Activated effector memory CD4-positive, alpha-beta T cell treated with anti-CD3 and anti-CD28 coated beads, Interleukin-2, amount 50 U/mL, for 16 hours (primary cell): ENCODE data around the gene SHLD1.

Experiments used
- DNase-seq: peaks from one replicate; pipeline ENCODE4 v3.0.0-alpha.2; 2020

Gene SHLD1

DNA sequence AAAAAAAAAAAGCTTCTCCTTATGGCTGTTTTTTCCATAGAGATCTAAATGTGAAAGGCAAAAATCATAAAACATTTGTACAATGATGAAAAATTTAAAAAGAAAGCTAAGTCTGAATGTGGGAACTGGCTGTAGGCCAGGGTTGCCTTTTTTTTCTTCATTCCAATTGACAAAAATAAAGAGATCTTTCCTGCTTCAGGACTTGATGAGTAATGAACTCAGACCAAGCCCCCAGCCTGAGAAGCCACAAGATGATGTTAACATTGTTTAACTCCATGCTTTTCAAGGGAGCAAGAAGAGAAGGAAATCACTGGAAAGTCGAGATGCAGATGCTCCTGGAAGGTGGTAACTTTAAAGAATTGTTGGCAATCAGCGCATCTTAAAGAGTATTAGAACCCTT lies 158.8 kb downstream of the SHLD1 start:
- DNase-seq = no peak

DNA sequence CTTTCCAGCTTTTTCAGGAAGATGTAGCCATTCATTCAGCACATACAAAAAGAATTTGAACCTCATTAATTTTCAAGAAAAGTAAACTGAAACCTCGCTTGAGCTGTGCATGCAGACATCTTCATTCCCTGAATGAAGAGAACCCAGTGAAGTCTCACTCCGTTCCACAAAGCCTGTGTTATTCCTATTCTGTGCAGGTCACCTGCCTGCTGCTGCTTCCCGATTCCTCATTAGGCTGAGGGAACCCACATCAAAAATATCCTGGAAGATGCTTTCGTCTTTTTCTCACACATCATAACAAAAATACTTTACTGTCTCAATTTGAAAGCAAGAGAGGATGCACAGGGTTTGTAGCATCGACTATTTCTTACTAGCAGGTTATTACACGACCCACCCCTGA lies 160.0 kb downstream of the SHLD1 start:
- DNase-seq = no peak

DNA sequence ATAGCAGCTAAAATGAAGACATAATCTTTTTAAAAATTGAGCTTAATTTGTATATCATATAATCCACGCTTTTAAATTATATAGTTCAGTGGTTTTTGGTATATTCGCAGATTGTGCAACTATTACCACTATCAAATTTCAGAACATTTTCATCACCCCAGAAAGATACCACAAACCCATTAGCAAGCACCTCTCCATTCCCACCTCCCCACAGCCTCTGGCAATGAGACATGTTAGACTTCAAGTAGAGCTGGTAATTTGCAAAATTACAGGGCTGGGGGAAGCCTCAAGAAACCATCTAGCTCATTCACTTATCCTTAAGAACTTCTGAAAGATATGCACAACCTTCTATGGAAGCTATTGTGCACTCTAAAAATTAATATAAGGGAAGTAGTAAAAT lies 163.0 kb downstream of the SHLD1 start:
- DNase-seq = no peak
